Measurements from ENCODE around the gene FFAR3.

DNA sequence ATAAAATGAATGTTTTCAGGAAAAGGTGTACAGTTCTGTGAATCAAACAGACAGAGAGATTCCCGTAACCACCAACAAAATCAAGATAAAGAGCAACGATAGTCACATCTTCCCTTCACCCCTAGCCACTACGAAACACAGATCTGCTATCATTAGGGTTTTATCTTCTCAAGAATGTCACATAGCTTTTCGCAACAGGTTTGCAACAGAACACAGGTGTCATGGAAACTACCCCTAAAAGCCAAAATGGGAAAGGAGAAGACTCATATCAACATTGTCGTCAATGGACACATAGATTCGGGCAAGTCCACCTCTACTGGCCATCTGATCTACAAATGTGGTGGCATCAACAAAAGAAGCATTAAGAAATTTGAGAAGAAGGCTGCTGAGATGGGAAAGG lies 23.7 kb downstream of the FFAR3 start:
- TF ChIP-seq RXRA (IDR thresholded peaks at IDR 0.05; ENCODE audit: insufficient read depth, low read depth, low read length) (no peak), BCL11A (IDR thresholded peaks at IDR 0.05; ENCODE audit: low read depth in 2 of 2, low read length in 2 of 2) (no peak)

Measured in H1 (cell line).